GM18858 (cell line): ENCODE measurements around the gene OR4A47.
"Not testable (repeated sequence)": the region's sequence is repeated elsewhere in the genome, so short reads cannot be mapped to it uniquely, and the experiment has no call there.

ENCODE experiments used
- ATAC-seq: cut with Tn5 transposase; IDR thresholded peaks from one replicate; pipeline ENCODE4 v1.9.1; 2021; ENCODE audit not compliant: unreplicated experiment

OR4A47 gene

GRCh38 chr11:48488493-48488892, at the start of gene OR4A47:
OR4A47 (plus strand) TSS chr11:48488793; CDS start chr11:48488793, 0 bp downstream.
- not testable (repeated sequence) for ATAC-seq

GRCh38 chr11:48455909-48456308, 32.7 kb upstream of the OR4A47 start:
- not testable (repeated sequence) for ATAC-seq

- not testable (repeated sequence) for ATAC-seq
Measured at GRCh38 chr11:48473966-48474365, 14.6 kb upstream of the OR4A47 start.

- ATAC-seq = not testable (repeated sequence)
Measured at GRCh38 chr11:48474703-48475102, 13.9 kb upstream of the OR4A47 start.

GRCh38 chr11:48506169-48506568, 17.6 kb downstream of the OR4A47 start:
- not testable (repeated sequence) for ATAC-seq

GRCh38 chr11:48538991-48539390, 50.4 kb downstream of the OR4A47 start:
- no peak for ATAC-seq
